HepG2 (cell line): ENCODE data around the gene TENM3.

Source experiments
- NAIF1 ChIP-seq: sonication (generic); formaldehyde crosslinking; IDR thresholded peaks from 2 replicates; pipeline ENCODE4 v1.5.0; 2020; ENCODE audit warnings: mild to moderate bottlenecking, missing genetic modification reagents, borderline replicate concordance
- POLR2AphosphoS2 ChIP-seq: IDR thresholded peaks from 2 replicates; pipeline ENCODE4 v1.6.1; 2011; ENCODE audit warnings: low read depth, low read length, improper control_type of control experiment
- RXRA ChIP-seq: sonication (generic); formaldehyde crosslinking; IDR thresholded peaks from 2 replicates; pipeline ENCODE4 v1.5.1; 2020; ENCODE audit warnings: missing genetic modification reagents
- ZNF274 ChIP-seq: sonication (generic); formaldehyde crosslinking; IDR thresholded peaks from 2 replicates; pipeline ENCODE4 v1.5.1; 2020; ENCODE audit warnings: mild to moderate bottlenecking, missing genetic modification reagents

DNA sequence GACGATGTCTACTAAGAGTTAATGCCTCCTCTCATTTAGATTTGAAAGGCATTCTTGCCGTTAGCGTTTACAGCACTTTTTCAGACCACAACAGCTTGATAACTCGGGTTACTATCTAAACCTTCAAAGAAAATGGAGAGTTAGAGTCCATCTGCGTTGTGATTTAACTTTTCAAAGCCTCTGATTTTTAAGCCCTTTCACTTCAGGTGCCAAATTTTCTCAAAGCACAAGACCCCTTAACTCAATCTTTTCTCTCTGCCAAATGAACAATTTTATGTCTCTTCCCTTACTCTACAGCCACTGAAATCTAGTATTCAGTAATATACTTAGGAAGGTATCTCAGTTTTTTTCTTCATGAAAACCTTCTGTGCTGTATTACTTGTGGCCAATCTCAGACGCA is 310.5 kb downstream of the TENM3 start:
- TF ChIP-seq NAIF1 (no peak), ZNF274 (CRISPR knock-in tag) (no peak), RXRA (CRISPR knock-in tag) (no peak), POLR2AphosphoS2 (no peak)
